CD4-positive, alpha-beta memory T cell (primary cell): Measurements from ENCODE around the gene TP53I3. TPM values are rescaled to one million over a fixed set of nuclear protein-coding genes. Genes with fewer than 3 reads are reported as not detected.

Experiments
- CTCF ChIA-PET: fragments of 350-600 bp; sonication (Branson Sonifier 250); formaldehyde crosslinking; loops from one replicate; lab custom pipeline; 2021; ENCODE audit warnings: inconsistent platforms; ENCODE audit not compliant: partially characterized antibody; lab: Charles Lee
- POLR2A ChIA-PET: fragments of 350-600 bp; sonication (Branson Sonifier 250); formaldehyde crosslinking; loops from one replicate; lab custom pipeline; 2021; ENCODE audit not compliant: partially characterized antibody; lab: Charles Lee
- DNase-seq, 5 donors: peaks; one replicate each; pipeline versions ENCODE4 v3.0.0 to v3.0.0-alpha.2; 2020 to 2022; ENCODE audit warnings: mixed read lengths in 1 of 5
- H3K27ac ChIP-seq: one replicate; pipeline ENCODE4 v1.7.0; 2013; ENCODE audit warnings: low read depth, low read length
- H3K27me3 ChIP-seq: 2 replicates; pipeline ENCODE4 v1.7.0; 2013; ENCODE audit warnings: mild to moderate bottlenecking, low read length, moderate library complexity; ENCODE audit not compliant: insufficient read depth
- H3K36me3 ChIP-seq: 2 replicates; pipeline ENCODE4 v1.7.0; 2013; ENCODE audit warnings: mild to moderate bottlenecking, low read length, moderate library complexity; ENCODE audit not compliant: insufficient read depth
- H3K4me1 ChIP-seq: 2 replicates; pipeline ENCODE4 v1.7.0; 2013; ENCODE audit warnings: mild to moderate bottlenecking, low read length, moderate library complexity; ENCODE audit not compliant: insufficient read depth
- H3K4me3 ChIP-seq, 2 donors: one replicate each; pipeline ENCODE4 v1.7.0; 2013; ENCODE audit warnings: low read length in 2 of 2, mild to moderate bottlenecking in 1 of 2
- H3K9me3 ChIP-seq, 2 donors: one replicate each; pipeline ENCODE4 v1.7.0; 2013; ENCODE audit warnings: low read length in 2 of 2, control low read depth in 1 of 2; ENCODE audit not compliant: control insufficient read depth in 1 of 2
- H3K27ac Mint-ChIP-seq, 7 donors: one replicate each; pipeline ENCODE4 v1.8.0; 2020 to 2021; ENCODE audit warnings: mixed read lengths in 7 of 7, mild to moderate bottlenecking in 6 of 7, inconsistent platforms in 3 of 7, moderate library complexity in 3 of 7
- H3K27me3 Mint-ChIP-seq, 2 donors: one replicate each; pipeline ENCODE4 v1.8.0; 2020 to 2021; ENCODE audit warnings: mixed read lengths in 2 of 2
- H3K36me3 Mint-ChIP-seq, 2 donors: one replicate each; pipeline ENCODE4 v1.8.0; 2020 to 2021; ENCODE audit warnings: mixed read lengths in 2 of 2, inconsistent platforms in 1 of 2, mild to moderate bottlenecking in 1 of 2
- H3K4me1 Mint-ChIP-seq, 4 donors: one replicate each; pipeline ENCODE4 v1.8.0; 2020 to 2021; ENCODE audit warnings: mixed read lengths in 4 of 4, mild to moderate bottlenecking in 1 of 4
- H3K4me3 Mint-ChIP-seq, 8 donors: one replicate each; pipeline ENCODE4 v1.8.0; 2020 to 2021; ENCODE audit warnings: mixed read lengths in 8 of 8, mild to moderate bottlenecking in 7 of 8, moderate library complexity in 6 of 8, inconsistent platforms in 3 of 8
- H3K9me3 Mint-ChIP-seq, 8 donors: one replicate each; pipeline ENCODE4 v1.8.0; 2020 to 2021; ENCODE audit warnings: mixed read lengths in 8 of 8, mild to moderate bottlenecking in 5 of 8, inconsistent platforms in 3 of 8, moderate library complexity in 1 of 8
- intact Hi-C: fragments of 100-400 bp; cut with micrococcal nuclease; formaldehyde crosslinking; loops from one replicate; pipeline ENCODE4 v1.15.1; 2023
- polyA plus RNA-seq, 2 donors: library from polyadenylated mRNA; unstranded; fragments of 300-500 nt; fragmentation: Illumina TruSeq; gene quantifications; one replicate each; pipeline ENCODE4 v1.2.3, GENCODE V29; 2021
- total RNA-seq, 2 experiments: library from RNA; stranded (reverse); gene quantifications; one replicate each; pipeline ENCODE4 v1.2.3, GENCODE V29; 2021

TP53I3 gene
- total and polyA plus RNA-seq, 4 experiments from 2014 or later: 0.15 to 0.47 (median 0.20) TPM; not detected in 1

GRCh38 chr2:24122366-24123194 is 37.9 kb upstream of the TP53I3 start:
- Mint-ChIP-seq H3K36me3 (no peaks in the 10 kb centered on the region), H3K27ac (peak overlapping the region; percentile 47 to 86 (median 57)), H3K27me3 (no peaks in the 10 kb centered on the region), H3K9me3 (no peaks in the 10 kb centered on the region), H3K4me3 (peak overlapping the region; percentile 79 to 90 (median 88)), H3K4me1 (peaks cover 8 to 17% (median 13%) of the 10 kb centered on the region in 4 donors)
- Histone ChIP-seq H3K4me3 (peak overlapping the region in 1 of 2 donors; percentile 48), H3K27ac (peak overlapping the region; percentile 14), H3K9me3 (no peaks in the 10 kb centered on the region), H3K36me3 (no peaks in the 10 kb centered on the region), H3K27me3 (no peaks in the 10 kb centered on the region), H3K4me1 (peaks cover 8% of the 10 kb centered on the region)
- ChIA-PET CTCF (interaction anchor here (0.8 to 0.9 kb wide), 3 partner anchors 19 to 38 kb away, joined by 3 to 4 read pairs (median 3); partner anchors contain the start of gene TP53I3), POLR2A (interaction anchor here (2.9 kb wide), 1 partner anchor 46 kb away, joined by 11 read pairs; the partner anchor contains the start of gene SF3B6)
- DNase-seq: peak in 2 of 5 donors; percentile 8 to 12
- intact Hi-C loops: no loop called here

GRCh38 chr2:24121469-24121868 is 36.8 kb upstream of the TP53I3 start:
- no peaks in the 10 kb centered on the region for H3K9me3 ChIP-seq
- peaks cover 8% of the 10 kb centered on the region for H3K4me1 ChIP-seq
- H3K36me3 ChIP-seq: no peaks in the 10 kb centered on the region
- ChIA-PET CTCF (no interaction called here), POLR2A (no interaction called here)
- intact Hi-C loops: no loop called here
- peak overlapping the region in 1 of 7 donors; percentile 30 for H3K27ac Mint-ChIP-seq
- peak overlapping the region in 3 of 8 donors; percentile 4 to 81 (median 43) for H3K4me3 Mint-ChIP-seq
- H3K36me3 Mint-ChIP-seq: no peaks in the 10 kb centered on the region
- no peak overlapping the region for H3K4me3 ChIP-seq
- H3K27ac ChIP-seq: no peak overlapping the region
- peaks cover 8 to 17% (median 13%) of the 10 kb centered on the region in 4 donors for H3K4me1 Mint-ChIP-seq
- H3K9me3 Mint-ChIP-seq: no peaks in the 10 kb centered on the region
- no peak for DNase-seq
- no peaks in the 10 kb centered on the region for H3K27me3 ChIP-seq
- no peaks in the 10 kb centered on the region for H3K27me3 Mint-ChIP-seq

- peak overlapping the region in 2 of 8 donors; percentile 2 to 25 for H3K4me3 Mint-ChIP-seq
- intact Hi-C loops: no loop called here
- POLR2A ChIA-PET: no interaction called here
These were observed 36.4 kb upstream of the TP53I3 start for GRCh38 chr2:24121066-24121465.

GRCh38 chr2:24117902-24118301 is 33.3 kb upstream of the TP53I3 start:
- CTCF ChIA-PET: no interaction called here
- no peak overlapping the region for H3K4me3 Mint-ChIP-seq

More at GRCh38 chr2:24121066-24121465, 36.4 kb upstream of the TP53I3 start:
- Histone ChIP-seq H3K4me1 (peaks cover 8% of the 10 kb centered on the region), H3K4me3 (no peak overlapping the region), H3K27me3 (no peaks in the 10 kb centered on the region), H3K27ac (no peak overlapping the region), H3K36me3 (no peaks in the 10 kb centered on the region), H3K9me3 (no peaks in the 10 kb centered on the region)
- CTCF ChIA-PET: no interaction called here
- Mint-ChIP-seq H3K9me3 (no peaks in the 10 kb centered on the region), H3K27ac (peak overlapping the region in 1 of 7 donors; percentile 41), H3K27me3 (no peaks in the 10 kb centered on the region), H3K4me1 (peaks cover 8 to 17% (median 13%) of the 10 kb centered on the region in 4 donors), H3K36me3 (no peaks in the 10 kb centered on the region)
- no peak for DNase-seq

GRCh38 chr2:24115057-24115456 is 30.4 kb upstream of the TP53I3 start:
- no peak overlapping the region for H3K27ac Mint-ChIP-seq
- POLR2A ChIA-PET: no interaction called here
- intact Hi-C loops: no loop called here
- H3K36me3 Mint-ChIP-seq: peaks cover 2 to 3% of the 10 kb centered on the region in 2 donors
- H3K4me3 Mint-ChIP-seq: no peak overlapping the region
- no peak overlapping the region for H3K4me3 ChIP-seq
- no peaks in the 10 kb centered on the region for H3K4me1 ChIP-seq
- H3K27me3 Mint-ChIP-seq: no peaks in the 10 kb centered on the region
- no peak overlapping the region for H3K27ac ChIP-seq
- no peaks in the 10 kb centered on the region for H3K27me3 ChIP-seq
- peaks cover 0 to 4% (median 0%) of the 10 kb centered on the region in 8 donors for H3K9me3 Mint-ChIP-seq
- H3K4me1 Mint-ChIP-seq: peaks cover 0 to 1% (median 0%) of the 10 kb centered on the region in 4 donors
- no peaks in the 10 kb centered on the region for H3K36me3 ChIP-seq
- CTCF ChIA-PET: no interaction called here
- no peak for DNase-seq
- H3K9me3 ChIP-seq: no peaks in the 10 kb centered on the region

More at GRCh38 chr2:24117902-24118301, 33.3 kb upstream of the TP53I3 start:
- Mint-ChIP-seq H3K27me3 (no peaks in the 10 kb centered on the region), H3K4me1 (peaks cover 1 to 8% (median 4%) of the 10 kb centered on the region in 4 donors), H3K36me3 (peaks cover 0 to 2% of the 10 kb centered on the region in 2 donors), H3K9me3 (peaks cover 0 to 4% (median 0%) of the 10 kb centered on the region in 8 donors), H3K27ac (peak overlapping the region in 1 of 7 donors; percentile 50)
- Histone ChIP-seq H3K27ac (no peak overlapping the region), H3K9me3 (no peaks in the 10 kb centered on the region), H3K4me3 (no peak overlapping the region), H3K4me1 (no peaks in the 10 kb centered on the region), H3K36me3 (no peaks in the 10 kb centered on the region), H3K27me3 (no peaks in the 10 kb centered on the region)
- intact Hi-C loops: no loop called here
- POLR2A ChIA-PET: no interaction called here
- DNase-seq: no peak

GRCh38 chr2:24111407-24111901 is 26.8 kb upstream of the TP53I3 start:
- Mint-ChIP-seq H3K4me1 (peaks cover 0 to 1% (median 0%) of the 10 kb centered on the region in 4 donors), H3K27me3 (no peaks in the 10 kb centered on the region), H3K9me3 (peaks cover 3 to 23% (median 15%) of the 10 kb centered on the region in 8 donors), H3K4me3 (no peak overlapping the region), H3K27ac (no peak overlapping the region), H3K36me3 (peaks cover 12 to 20% of the 10 kb centered on the region in 2 donors)
- H3K27me3 ChIP-seq: no peaks in the 10 kb centered on the region
- no peak for DNase-seq
- no peaks in the 10 kb centered on the region for H3K36me3 ChIP-seq
- POLR2A ChIA-PET: no interaction called here
- H3K4me3 ChIP-seq: no peak overlapping the region
- intact Hi-C loops: no loop called here
- CTCF ChIA-PET: no interaction called here
- H3K27ac ChIP-seq: no peak overlapping the region
- no peaks in the 10 kb centered on the region for H3K4me1 ChIP-seq
- H3K9me3 ChIP-seq: no peaks in the 10 kb centered on the region

GRCh38 chr2:24110660-24111303 is 26.1 kb upstream of the TP53I3 start:
- peaks cover 3 to 26% (median 18%) of the 10 kb centered on the region in 8 donors for H3K9me3 Mint-ChIP-seq
- H3K4me1 Mint-ChIP-seq: peaks cover 0 to 1% (median 0%) of the 10 kb centered on the region in 4 donors
- no peaks in the 10 kb centered on the region for H3K36me3 ChIP-seq
- intact Hi-C loops: no loop called here
- no peak overlapping the region for H3K4me3 Mint-ChIP-seq
- no peaks in the 10 kb centered on the region for H3K27me3 Mint-ChIP-seq
- ChIA-PET POLR2A (no interaction called here), CTCF (no interaction called here)
- no peak for DNase-seq
- H3K27ac Mint-ChIP-seq: no peak overlapping the region
- H3K9me3 ChIP-seq: no peaks in the 10 kb centered on the region
- H3K27me3 ChIP-seq: no peaks in the 10 kb centered on the region
- H3K4me1 ChIP-seq: no peaks in the 10 kb centered on the region
- H3K4me3 ChIP-seq: no peak overlapping the region
- H3K27ac ChIP-seq: no peak overlapping the region
- peaks cover 12 to 20% of the 10 kb centered on the region in 2 donors for H3K36me3 Mint-ChIP-seq
